Stimulated activated CD8-positive, alpha-beta memory T cell treated with anti-CD3 and anti-CD28 coated beads, Interleukin-15, amount 100 ng/mL, for 24 hours (primary cell): Measurements from ENCODE around the gene RERE.
"Not testable (repeated sequence)": the region's sequence is repeated elsewhere in the genome, so short reads cannot be mapped to it uniquely, and the experiment has no call there.

Experiments
- DNase-seq: peaks from one replicate; pipeline ENCODE4 v3.0.0-alpha.2; 2020; ENCODE audit warnings: low read depth

The RERE gene

GRCh38 chr1:8841395-8841794, 24.0 kb upstream of the RERE start:
- no peak for DNase-seq

- no peak for DNase-seq
Observed at GRCh38 chr1:8839990-8840389, 22.6 kb upstream of the RERE start.

- DNase-seq = no peak
Observed at GRCh38 chr1:8835941-8836643, 18.7 kb upstream of the RERE start.

- DNase-seq = no peak
Observed at GRCh38 chr1:8831340-8831739, 13.9 kb upstream of the RERE start.

- not testable (repeated sequence) for DNase-seq
Observed at GRCh38 chr1:8830732-8831131, 13.3 kb upstream of the RERE start.

GRCh38 chr1:8825985-8826481, 8.6 kb upstream of the RERE start:
- DNase-seq = no peak

- DNase-seq = no peak
Observed at GRCh38 chr1:8823295-8823664, 5.8 kb upstream of the RERE start.

- no peak for DNase-seq
Observed at GRCh38 chr1:8822373-8823294, 5.2 kb upstream of the RERE start.

GRCh38 chr1:8821084-8821483, 3.6 kb upstream of the RERE start:
- DNase-seq = no peak

- not testable (repeated sequence) for DNase-seq
Observed at GRCh38 chr1:8818789-8819188, 1.3 kb upstream of the RERE start.

- DNase-seq = no peak
Observed at GRCh38 chr1:8818325-8818775, 910 bp upstream of the RERE start.

GRCh38 chr1:8816831-8817411, 519 bp downstream of the RERE start:
- no peak for DNase-seq

- no peak for DNase-seq
Observed at GRCh38 chr1:8816264-8816663, 1.2 kb downstream of the RERE start.

GRCh38 chr1:8815582-8816151, 1.8 kb downstream of the RERE start:
- DNase-seq = no peak

- no peak for DNase-seq
Observed at GRCh38 chr1:8814865-8815264, 2.6 kb downstream of the RERE start.

GRCh38 chr1:8813991-8814390, 3.4 kb downstream of the RERE start:
- DNase-seq = no peak

- DNase-seq = no peak
Observed at GRCh38 chr1:8813016-8813763, 4.2 kb downstream of the RERE start.

GRCh38 chr1:8812081-8812480, 5.4 kb downstream of the RERE start:
- DNase-seq = no peak

GRCh38 chr1:8810987-8811386, 6.5 kb downstream of the RERE start:
- no peak for DNase-seq

GRCh38 chr1:8809342-8809736, 8.1 kb downstream of the RERE start:
- DNase-seq = no peak

- DNase-seq = no peak
Observed at GRCh38 chr1:8807004-8807403, 10.4 kb downstream of the RERE start.

- no peak for DNase-seq
Observed at GRCh38 chr1:8800416-8800815, 17.0 kb downstream of the RERE start.
